Lower leg skin (tissue), 3 donors: Measurements from ENCODE around the gene PCDHGB2.

ENCODE experiments used
- POLR2A ChIP-seq, 2 donors: fragments of 450-650 bp; IDR thresholded peaks; one replicate each; pipeline ENCODE4 v1.6.1; 2016 to 2017; ENCODE audit warnings: antibody characterized with exemption in 2 of 2, mild to moderate bottlenecking in 1 of 2, moderate library complexity in 1 of 2
- TF ChIP-seq, protein P1 (sequence below), 3 donors: fragments of 450-650 bp; IDR thresholded peaks; one replicate each; pipeline ENCODE4 v1.5.1; 2016; ENCODE audit warnings: antibody characterized with exemption in 3 of 3, mild to moderate bottlenecking in 3 of 3, moderate library complexity in 2 of 3

DNA sequence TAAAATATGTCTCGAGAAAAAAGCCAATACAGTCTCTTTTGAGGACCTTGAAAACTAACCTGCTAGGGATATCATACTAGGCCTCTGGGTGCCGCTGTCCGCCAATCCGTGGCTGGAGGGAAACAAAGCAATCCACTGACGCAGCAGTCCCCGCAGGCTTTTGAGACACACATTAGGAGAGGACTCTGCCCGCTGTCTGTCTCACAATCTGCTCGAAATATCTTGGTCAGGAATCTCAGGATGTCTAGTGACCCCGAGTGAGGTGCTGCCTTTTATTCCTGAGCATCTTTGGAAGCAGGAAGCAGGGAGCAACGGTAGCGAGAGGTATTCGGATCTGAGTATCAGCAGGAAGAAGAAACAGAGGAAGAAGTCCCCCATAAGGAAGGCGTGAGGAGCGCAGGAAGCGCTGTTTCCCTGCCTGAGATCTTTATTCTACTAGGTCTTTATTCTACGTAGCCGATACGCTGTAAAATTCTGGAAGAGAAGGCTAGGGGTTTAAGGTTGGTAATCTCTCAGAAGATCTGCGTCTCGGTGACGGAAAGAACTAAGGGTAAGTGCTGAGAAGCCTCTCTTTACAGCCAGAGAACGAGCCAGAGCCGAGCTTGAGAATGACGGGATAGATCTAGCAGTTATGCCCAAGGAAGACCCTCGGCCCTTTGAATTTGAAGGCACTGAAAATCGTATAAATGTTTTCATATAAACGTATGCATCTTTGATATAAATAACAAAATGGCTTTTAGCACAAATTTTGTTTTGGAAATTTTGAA, 33.5 kb upstream of the PCDHGB2 start:
- TF ChIP-seq, protein P1, sequence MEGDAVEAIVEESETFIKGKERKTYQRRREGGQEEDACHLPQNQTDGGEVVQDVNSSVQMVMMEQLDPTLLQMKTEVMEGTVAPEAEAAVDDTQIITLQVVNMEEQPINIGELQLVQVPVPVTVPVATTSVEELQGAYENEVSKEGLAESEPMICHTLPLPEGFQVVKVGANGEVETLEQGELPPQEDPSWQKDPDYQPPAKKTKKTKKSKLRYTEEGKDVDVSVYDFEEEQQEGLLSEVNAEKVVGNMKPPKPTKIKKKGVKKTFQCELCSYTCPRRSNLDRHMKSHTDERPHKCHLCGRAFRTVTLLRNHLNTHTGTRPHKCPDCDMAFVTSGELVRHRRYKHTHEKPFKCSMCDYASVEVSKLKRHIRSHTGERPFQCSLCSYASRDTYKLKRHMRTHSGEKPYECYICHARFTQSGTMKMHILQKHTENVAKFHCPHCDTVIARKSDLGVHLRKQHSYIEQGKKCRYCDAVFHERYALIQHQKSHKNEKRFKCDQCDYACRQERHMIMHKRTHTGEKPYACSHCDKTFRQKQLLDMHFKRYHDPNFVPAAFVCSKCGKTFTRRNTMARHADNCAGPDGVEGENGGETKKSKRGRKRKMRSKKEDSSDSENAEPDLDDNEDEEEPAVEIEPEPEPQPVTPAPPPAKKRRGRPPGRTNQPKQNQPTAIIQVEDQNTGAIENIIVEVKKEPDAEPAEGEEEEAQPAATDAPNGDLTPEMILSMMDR (IDR thresholded peaks at IDR 0.05), result no peak
- no peak for TF ChIP-seq POLR2A (IDR thresholded peaks at IDR 0.05)
